AG08396 (cell line): ENCODE data around the gene IDH3A.
"Not testable (repeated sequence)": the region's sequence is repeated elsewhere in the genome, so short reads cannot be mapped to it uniquely, and the experiment has no call there.

ENCODE experiments used
- DNase-seq: peaks from one replicate; pipeline ENCODE4 v3.0.0; 2012; ENCODE audit warnings: low spot score, mixed read lengths

Gene IDH3A

GRCh38 chr15:78129751-78130287 is 19.3 kb upstream of the IDH3A start:
- DNase-seq = no peak

- peak; percentile 25 for DNase-seq
Measured at GRCh38 chr15:78130466-78131294, 18.5 kb upstream of the IDH3A start.

GRCh38 chr15:78131295-78132061 is 17.7 kb upstream of the IDH3A start, which contains the start of gene CIB2:
CIB2 (minus strand) TSS chr15:78131445; CDS start chr15:78131215, 230 bp downstream.
- peak; percentile 95 for DNase-seq

GRCh38 chr15:78133801-78134200 is 15.4 kb upstream of the IDH3A start:
- DNase-seq = no peak

- no peak for DNase-seq
Measured at GRCh38 chr15:78139578-78139977, 9.6 kb upstream of the IDH3A start.

GRCh38 chr15:78140292-78140691 is 8.9 kb upstream of the IDH3A start:
- no peak for DNase-seq

GRCh38 chr15:78142332-78142731 is 6.8 kb upstream of the IDH3A start:
- DNase-seq = no peak

- no peak for DNase-seq
Measured at GRCh38 chr15:78146425-78147154, 2.6 kb upstream of the IDH3A start.

- no peak for DNase-seq
Measured at GRCh38 chr15:78147566-78147965, 1.6 kb upstream of the IDH3A start.

GRCh38 chr15:78148392-78149067 is 632 bp upstream of the IDH3A start:
- DNase-seq = no peak

GRCh38 chr15:78149805-78150751 is 916 bp downstream of the IDH3A start:
- no peak for DNase-seq

GRCh38 chr15:78151075-78151474 is 1.9 kb downstream of the IDH3A start:
- DNase-seq = not testable (repeated sequence)

- DNase-seq = no peak
Measured at GRCh38 chr15:78154955-78155354, 5.8 kb downstream of the IDH3A start.

- DNase-seq = no peak
Measured at GRCh38 chr15:78155355-78155939, 6.3 kb downstream of the IDH3A start.

GRCh38 chr15:78156653-78157052 is 7.5 kb downstream of the IDH3A start:
- no peak for DNase-seq

GRCh38 chr15:78157203-78157602 is 8.0 kb downstream of the IDH3A start:
- DNase-seq = no peak

- no peak for DNase-seq
Measured at GRCh38 chr15:78159395-78159794, 10.2 kb downstream of the IDH3A start.

- no peak for DNase-seq
Measured at GRCh38 chr15:78162038-78162437, 12.9 kb downstream of the IDH3A start.

GRCh38 chr15:78164010-78164409 is 14.8 kb downstream of the IDH3A start:
- DNase-seq = no peak
